Uterus (tissue), 4 donors: Measurements from ENCODE around the gene PUM1. TPM values are rescaled to one million over a fixed set of nuclear protein-coding genes. Genes with fewer than 3 reads are reported as not detected.

Experiments
- DNase-seq, 2 donors: peaks; one replicate each; pipeline ENCODE4 v3.0.0-alpha.2; 2019 to 2020
- H3K27ac ChIP-seq, 2 donors: fragments of 200-600 bp; sonication (generic); 1 replicate in 1 of 2; 2 replicates in 1 of 2; pipeline ENCODE4 v1.5.1; 2016 to 2018
- H3K27me3 ChIP-seq, 2 donors: fragments of 200-600 bp; sonication (generic); one replicate each; pipeline ENCODE4 v1.5.1; 2018 to 2019; ENCODE audit warnings: control low read depth in 1 of 2
- H3K36me3 ChIP-seq, 2 donors: fragments of 200-600 bp; sonication (generic); one replicate each; pipeline ENCODE4 v1.5.1; 2019; ENCODE audit warnings: control low read depth in 1 of 2
- H3K4me1 ChIP-seq, 2 donors: fragments of 200-600 bp; sonication (generic); one replicate each; pipeline ENCODE4 v1.5.1; 2018 to 2019; ENCODE audit warnings: control low read depth in 1 of 2
- H3K4me3 ChIP-seq, 2 donors: fragments of 200-600 bp; sonication (generic); 1 replicate in 1 of 2; 2 replicates in 1 of 2; pipeline ENCODE4 v1.5.1; 2018 to 2019; ENCODE audit warnings: mild to moderate bottlenecking in 1 of 2
- H3K9me3 ChIP-seq, 2 donors: fragments of 200-600 bp; sonication (generic); one replicate each; pipeline ENCODE4 v1.5.1; 2019; ENCODE audit warnings: control low read depth in 1 of 2
- CTCF ChIP-seq, 4 experiments: fragments of 200-600 bp in 2 of 4; fragments of 450-650 bp in 2 of 4; sonication (generic) in 2 of 4; IDR thresholded peaks; one replicate each; pipeline ENCODE4 v1.5.1; 2016 to 2019; ENCODE audit warnings: antibody characterized with exemption in 4 of 4, mild to moderate bottlenecking in 2 of 4, moderate library complexity in 1 of 4
- POLR2A ChIP-seq, 2 donors: fragments of 450-650 bp; IDR thresholded peaks; one replicate each; pipeline ENCODE4 v1.6.1; 2016; ENCODE audit warnings: antibody characterized with exemption in 2 of 2, mild to moderate bottlenecking in 1 of 2, moderate library complexity in 1 of 2
- intact Hi-C: fragments of 100-400 bp; cut with DNase I; formaldehyde crosslinking; loops from one replicate; pipeline ENCODE4 v1.15.1; 2023; ENCODE audit warnings: low total_unique reads
- total RNA-seq, 4 donors: library from RNA; depleted of rRNA in 3 of 4; stranded (reverse); fragments of >200 nt in 3 of 4; gene quantifications; one replicate each; pipeline versions ENCODE4 v1.1.0 to v1.2.4, GENCODE V29; 2014 to 2023
- donor health status: DM: yes; HTN: yes; CAD: no.

Gene PUM1
- total RNA-seq, 4 donors from 2014 or later, result 42.9 to 152 (median 113) TPM

- Histone ChIP-seq H3K36me3 (no peaks in the 10 kb centered on the region), H3K27me3 (no peaks in the 10 kb centered on the region), H3K27ac (no peak overlapping the region), H3K9me3 (no peaks in the 10 kb centered on the region), H3K4me3 (no peak overlapping the region), H3K4me1 (no peaks in the 10 kb centered on the region)
- DNase-seq, result no peak
- TF ChIP-seq POLR2A (IDR thresholded peaks at IDR 0.05), result no peak
- TF ChIP-seq CTCF (IDR thresholded peaks at IDR 0.05), result no peak
- intact Hi-C loops, result no loop called here
Observed at GRCh38 chr1:31000301-31000700, 65.2 kb downstream of the PUM1 start.

GRCh38 chr1:30998887-30999286 lies 66.6 kb downstream of the PUM1 start:
- Histone ChIP-seq H3K4me1 (no peaks in the 10 kb centered on the region), H3K9me3 (no peaks in the 10 kb centered on the region)
- intact Hi-C loops, result no loop called here

GRCh38 chr1:30998171-30998570 lies 67.3 kb downstream of the PUM1 start:
- intact Hi-C loops, result no loop called here
- TF ChIP-seq POLR2A (IDR thresholded peaks at IDR 0.05), result no peak
- TF ChIP-seq CTCF (IDR thresholded peaks at IDR 0.05), result no peak
- H3K27me3 ChIP-seq, result no peaks in the 10 kb centered on the region
- no peaks in the 10 kb centered on the region for H3K36me3 ChIP-seq
- no peak overlapping the region for H3K27ac ChIP-seq
- H3K4me3 ChIP-seq, result no peak overlapping the region
- DNase-seq, result no peak
- H3K9me3 ChIP-seq, result no peaks in the 10 kb centered on the region
- H3K4me1 ChIP-seq, result no peaks in the 10 kb centered on the region

More at GRCh38 chr1:30998887-30999286, 66.6 kb downstream of the PUM1 start:
- no peak for DNase-seq
- Histone ChIP-seq H3K27ac (no peak overlapping the region), H3K27me3 (no peaks in the 10 kb centered on the region), H3K4me3 (no peak overlapping the region), H3K36me3 (no peaks in the 10 kb centered on the region)
- no peak for TF ChIP-seq POLR2A (IDR thresholded peaks at IDR 0.05)
- TF ChIP-seq CTCF (IDR thresholded peaks at IDR 0.05), result no peak

GRCh38 chr1:30997463-30998057 lies 68.0 kb downstream of the PUM1 start:
- Histone ChIP-seq H3K27me3 (no peaks in the 10 kb centered on the region), H3K27ac (no peak overlapping the region), H3K9me3 (no peaks in the 10 kb centered on the region), H3K36me3 (no peaks in the 10 kb centered on the region), H3K4me1 (no peaks in the 10 kb centered on the region), H3K4me3 (no peak overlapping the region)
- TF ChIP-seq CTCF (IDR thresholded peaks at IDR 0.05) (no peak), POLR2A (IDR thresholded peaks at IDR 0.05) (no peak)
- intact Hi-C loops, result no loop called here
- DNase-seq, result no peak

- intact Hi-C loops, result no loop called here
- no peak for TF ChIP-seq CTCF (IDR thresholded peaks at IDR 0.05)
- TF ChIP-seq POLR2A (IDR thresholded peaks at IDR 0.05), result no peak
- no peaks in the 10 kb centered on the region for H3K9me3 ChIP-seq
Observed at GRCh38 chr1:30995990-30996612, 69.4 kb downstream of the PUM1 start.

More at GRCh38 chr1:30995990-30996612, 69.4 kb downstream of the PUM1 start:
- H3K4me1 ChIP-seq, result no peaks in the 10 kb centered on the region
- H3K36me3 ChIP-seq, result no peaks in the 10 kb centered on the region
- H3K27me3 ChIP-seq, result no peaks in the 10 kb centered on the region
- no peak overlapping the region for H3K27ac ChIP-seq
- DNase-seq, result no peak
- H3K4me3 ChIP-seq, result no peak overlapping the region
